Epithelial cell of umbilical artery (primary cell): ENCODE measurements around the gene HUNK. TPM values are rescaled to one million over a fixed set of nuclear protein-coding genes. Genes with fewer than 3 reads are reported as not detected.

Source experiments
- total RNA-seq: library from RNA; depleted of rRNA; stranded (reverse); fragments of >200 nt; gene quantifications from 2 replicates; pipeline ENCODE4 v1.2.3, GENCODE V29; 2014

Gene HUNK
- not detected in 2 replicates for total RNA-seq

GRCh38 chr21:31872452-31873274 is at the start of gene HUNK:
HUNK (plus strand) TSS chr21:31873020; CDS start chr21:31873675, 655 bp downstream.

Other genes with a start within 250 kb of the HUNK start
- gene SOD1, start 213.3 kb upstream of the HUNK start, total RNA-seq, result 302 and 358 TPM in 2 replicates
- 2.9 and 5.0 TPM in 2 replicates for gene SCAF4, start 140.9 kb upstream of the HUNK start, total RNA-seq